Head of caudate nucleus (tissue), 42 donors: Measurements from ENCODE around the gene SPEN.

Experiments used
- DNase-seq, 42 donors: peaks; one replicate each; pipeline versions ENCODE4 v3.0.0 to v3.0.0-alpha.2; 2020 to 2021; ENCODE audit warnings: mixed read lengths in 7 of 42
- intact Hi-C: fragments of 100-400 bp; cut with DNase I; formaldehyde crosslinking; loops from one replicate; pipeline ENCODE4 v1.15.0; 2022

Gene SPEN

GRCh38 chr1:15950763-15951295 is 103.3 kb downstream of the SPEN start:
- intact Hi-C loops, result no loop called here
- peak in 4 of 42 donors; percentile 6 to 20 (median 10) for DNase-seq

- intact Hi-C loops, result no loop called here
- DNase-seq, result peak in 4 of 42 donors; percentile 4 to 18 (median 10)
Observed at GRCh38 chr1:15951341-15952153, 104.0 kb downstream of the SPEN start.

- DNase-seq, result peak in 6 of 42 donors; percentile 3 to 33 (median 12)
- intact Hi-C loops, result no loop called here
Observed at GRCh38 chr1:15952317-15953258, 105.1 kb downstream of the SPEN start.

GRCh38 chr1:15953294-15953771 is 105.8 kb downstream of the SPEN start:
- peak in 3 of 42 donors; percentile 5 to 22 (median 11) for DNase-seq
- intact Hi-C loops, result no loop called here

- intact Hi-C loops, result no loop called here
- DNase-seq, result peak in 3 of 42 donors; percentile 6 to 18 (median 7)
Observed at GRCh38 chr1:15953791-15954241, 106.3 kb downstream of the SPEN start.

- intact Hi-C loops, result no loop called here
Observed at GRCh38 chr1:15954316-15954715, 106.8 kb downstream of the SPEN start.

GRCh38 chr1:15955552-15955951 is 108.0 kb downstream of the SPEN start:
- DNase-seq, result no peak
- intact Hi-C loops, result no loop called here

More at GRCh38 chr1:15954316-15954715, 106.8 kb downstream of the SPEN start:
- DNase-seq, result peak in 1 of 42 donors; percentile 3

- no peak for DNase-seq
- intact Hi-C loops, result no loop called here
Observed at GRCh38 chr1:15956150-15956549, 108.6 kb downstream of the SPEN start.

GRCh38 chr1:15957221-15958095 is 110.0 kb downstream of the SPEN start:
- intact Hi-C loops, result no loop called here
- peak in 5 of 42 donors; percentile 10 to 40 (median 14) for DNase-seq

GRCh38 chr1:15958111-15958510 is 110.6 kb downstream of the SPEN start:
- peak in 2 of 42 donors; percentile 1 to 10 for DNase-seq
- intact Hi-C loops, result no loop called here

GRCh38 chr1:15958793-15959192 is 111.3 kb downstream of the SPEN start:
- intact Hi-C loops, result no loop called here
- peak in 4 of 42 donors; percentile 3 to 25 (median 18) for DNase-seq

- intact Hi-C loops, result no loop called here
- peak in 3 of 42 donors; percentile 2 to 12 (median 3) for DNase-seq
Observed at GRCh38 chr1:15959424-15959823, 111.9 kb downstream of the SPEN start.

GRCh38 chr1:15959827-15960446 is 112.4 kb downstream of the SPEN start:
- DNase-seq, result peak in 2 of 42 donors; percentile 14 to 22
- intact Hi-C loops, result no loop called here

GRCh38 chr1:15960808-15961207 is 113.3 kb downstream of the SPEN start:
- intact Hi-C loops, result no loop called here
- peak in 1 of 42 donors; percentile 19 for DNase-seq

GRCh38 chr1:15961492-15961891 is 114.0 kb downstream of the SPEN start:
- intact Hi-C loops, result no loop called here
- DNase-seq, result peak in 1 of 42 donors; percentile 23

- intact Hi-C loops, result no loop called here
Observed at GRCh38 chr1:15962176-15962575, 114.7 kb downstream of the SPEN start.

GRCh38 chr1:15962671-15963362 is 115.3 kb downstream of the SPEN start:
- DNase-seq, result peak in 1 of 42 donors; percentile 10
- intact Hi-C loops, result no loop called here

More at GRCh38 chr1:15962176-15962575, 114.7 kb downstream of the SPEN start:
- DNase-seq, result peak in 8 of 42 donors; percentile 11 to 70 (median 56)
